ENCODE measurements around the gene RGSL1.
"Not testable (repeated sequence)": the region's sequence is repeated elsewhere in the genome, so short reads cannot be mapped to it uniquely, and the experiment has no call there.

RGSL1 gene

DNA sequence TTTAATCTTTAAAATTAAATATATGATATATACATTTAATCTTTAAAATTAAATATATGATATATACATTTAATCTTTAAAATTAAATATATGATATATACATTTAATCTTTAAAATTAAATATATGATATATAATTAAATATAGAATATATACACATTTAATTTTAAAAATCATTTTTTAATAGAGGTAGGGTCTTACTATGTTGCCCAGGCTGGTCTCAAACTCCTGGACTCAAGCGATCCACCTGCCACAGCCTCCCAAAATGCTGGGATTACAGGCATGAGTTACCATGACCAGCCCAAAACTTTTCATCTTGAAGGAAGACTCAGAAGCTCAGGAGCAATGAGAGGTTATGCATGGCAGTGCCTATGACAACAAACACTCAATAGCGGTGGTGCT is 2.8 kb upstream of the RGSL1 start:
- not testable (repeated sequence) for FAIRE-seq

DNA sequence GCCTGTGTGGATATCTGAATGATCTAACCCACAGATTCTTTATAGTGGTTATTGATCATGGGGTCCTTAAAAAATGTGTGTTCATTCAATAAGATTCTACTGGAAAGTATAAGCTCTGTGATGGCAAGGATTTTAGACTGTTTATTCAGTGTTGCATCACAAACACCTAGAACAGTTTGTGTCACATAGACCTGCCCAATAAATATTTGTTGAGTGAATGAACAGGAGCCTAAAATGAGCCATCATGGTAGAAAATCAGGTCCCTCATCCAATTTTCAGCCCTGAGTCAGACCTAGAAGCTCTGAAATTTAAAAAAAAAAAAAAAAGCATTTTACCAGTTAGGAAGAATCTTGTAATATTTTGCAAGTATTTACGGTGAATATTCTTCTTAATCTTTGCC is 2.3 kb upstream of the RGSL1 start:
- FAIRE-seq: no peak

DNA sequence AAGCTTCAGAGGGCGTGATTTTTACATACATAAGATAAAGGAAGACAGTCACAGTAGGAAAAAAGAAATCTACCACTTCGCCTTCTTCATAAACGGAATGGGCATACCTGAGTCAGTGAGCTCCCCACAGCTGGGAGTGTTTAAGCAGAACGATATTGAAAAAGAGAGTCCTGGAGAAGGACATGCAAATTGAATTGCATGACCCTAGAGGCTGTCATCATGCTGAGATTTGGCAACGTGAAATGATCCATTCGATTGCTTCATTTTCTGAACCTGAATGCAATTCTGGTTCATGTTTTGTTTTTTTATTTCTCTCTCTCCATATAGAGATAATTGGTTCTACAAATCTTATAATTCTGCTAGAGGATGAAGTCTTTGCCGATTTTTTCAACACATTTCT is 3.7 kb downstream of the RGSL1 start:
- FAIRE-seq: no peak

DNA sequence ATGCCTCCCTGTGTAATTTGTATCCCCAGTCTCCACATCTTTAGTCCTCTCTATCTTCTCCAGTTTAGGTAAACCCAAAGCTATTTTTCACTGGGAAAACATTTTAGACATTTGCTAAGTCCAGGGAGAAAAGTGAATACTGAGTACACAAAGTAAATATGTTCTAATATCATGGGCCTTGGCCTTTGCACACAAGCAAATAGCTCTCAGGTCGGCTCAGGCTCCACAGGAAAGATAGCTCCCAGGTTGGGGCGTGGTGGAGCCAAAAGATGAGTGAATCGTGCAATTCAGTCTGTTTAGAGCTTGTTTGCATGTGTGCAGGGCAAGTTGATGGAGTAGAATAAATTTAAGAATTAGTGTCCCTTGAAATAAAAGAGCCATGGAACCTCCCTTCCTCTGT is 7.9 kb downstream of the RGSL1 start:
- no peak for FAIRE-seq

DNA sequence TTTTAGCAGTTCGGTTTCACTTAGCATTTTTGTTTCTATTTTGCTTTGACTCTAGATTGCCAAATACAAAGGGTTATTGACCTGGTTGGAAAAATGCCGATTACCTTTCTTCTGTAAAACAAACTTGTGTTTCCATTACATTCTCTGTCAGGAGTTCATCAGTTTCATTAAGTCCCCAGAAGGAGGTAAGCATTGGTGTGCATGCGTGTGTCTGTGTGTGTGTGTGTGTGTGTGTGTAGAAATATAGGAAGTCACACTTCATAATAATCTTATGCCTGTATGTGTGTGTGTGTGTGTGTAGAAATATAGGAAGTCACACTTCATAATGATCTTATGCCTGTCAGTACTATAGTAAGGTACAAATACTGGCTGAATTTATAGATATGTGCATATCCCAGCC is 10.0 kb downstream of the RGSL1 start:
- no peak for FAIRE-seq

DNA sequence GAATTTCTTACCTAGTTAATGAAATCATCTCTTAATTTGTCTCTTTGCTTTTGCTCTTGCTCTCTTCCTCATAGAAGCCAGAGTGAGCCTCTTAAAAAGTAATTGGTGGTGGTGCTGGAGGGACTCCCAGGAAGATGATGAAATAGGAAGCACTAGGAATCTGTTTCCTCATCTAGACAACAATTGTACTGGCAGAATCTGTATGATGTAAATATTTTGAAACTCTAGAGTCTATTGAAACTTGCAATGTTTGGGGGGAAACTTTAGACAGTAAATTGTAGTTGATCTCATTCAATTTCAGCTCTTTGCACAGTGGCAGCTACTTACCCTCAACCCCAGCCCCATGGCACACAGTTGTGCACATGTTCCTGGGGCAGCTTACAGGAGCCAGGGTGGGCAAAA is 10.6 kb downstream of the RGSL1 start:
- FAIRE-seq: no peak

DNA sequence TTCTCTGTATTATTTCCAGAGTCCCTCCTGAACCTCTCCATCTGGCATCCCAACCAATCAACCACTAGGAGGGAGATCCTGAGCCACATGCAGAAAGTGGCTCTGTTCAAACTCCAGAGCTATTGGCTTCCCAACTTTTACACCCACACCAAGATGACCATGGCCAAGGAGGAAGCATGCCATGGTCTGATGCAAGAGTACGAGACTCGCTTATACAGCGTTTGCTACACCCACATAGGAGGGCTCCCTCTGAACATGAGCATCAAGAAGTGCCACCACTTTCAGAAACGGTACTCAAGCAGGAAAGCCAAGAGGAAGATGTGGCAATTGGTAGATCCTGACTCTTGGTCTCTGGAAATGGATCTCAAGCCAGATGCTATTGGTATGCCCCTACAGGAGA is 23.6 kb downstream of the RGSL1 start:
- FAIRE-seq: no peak

DNA sequence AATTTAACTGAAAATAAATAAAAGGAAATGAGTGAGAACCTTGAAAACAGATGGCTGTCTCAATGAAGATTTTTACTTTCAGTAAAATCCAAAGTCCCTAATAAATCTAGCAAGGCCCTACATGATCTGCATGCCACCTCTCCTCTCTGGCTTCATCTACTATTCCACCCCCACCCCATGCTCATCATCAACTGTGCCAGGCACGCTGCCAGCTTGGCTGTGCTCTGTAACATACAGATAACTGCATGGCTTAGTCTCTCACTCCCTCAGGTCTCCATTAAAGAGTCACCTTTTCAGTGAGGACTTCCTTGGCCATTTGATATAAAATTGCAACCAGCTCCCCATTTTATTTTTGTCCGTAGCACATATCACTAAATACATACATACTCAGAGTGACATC is 26.7 kb downstream of the RGSL1 start:
- FAIRE-seq: no peak

DNA sequence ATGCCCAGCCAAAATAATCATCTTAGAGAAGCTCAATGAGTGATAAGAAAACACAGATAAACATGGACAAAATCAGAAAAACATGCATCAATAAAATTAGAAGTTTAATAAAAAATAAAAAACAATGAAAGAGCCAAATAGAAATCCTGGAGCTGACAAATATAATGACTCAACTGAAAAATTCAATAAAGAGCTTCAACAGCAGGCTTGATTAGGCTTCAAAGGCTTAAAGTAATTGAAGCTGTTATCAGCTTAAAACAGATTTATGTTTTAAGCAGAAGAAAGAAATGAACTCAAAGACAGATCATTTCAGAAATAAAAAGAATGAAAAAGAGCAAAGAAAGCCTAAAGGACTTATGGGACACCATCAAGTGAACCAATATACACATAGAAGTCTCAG is 28.3 kb downstream of the RGSL1 start:
- no peak for FAIRE-seq

DNA sequence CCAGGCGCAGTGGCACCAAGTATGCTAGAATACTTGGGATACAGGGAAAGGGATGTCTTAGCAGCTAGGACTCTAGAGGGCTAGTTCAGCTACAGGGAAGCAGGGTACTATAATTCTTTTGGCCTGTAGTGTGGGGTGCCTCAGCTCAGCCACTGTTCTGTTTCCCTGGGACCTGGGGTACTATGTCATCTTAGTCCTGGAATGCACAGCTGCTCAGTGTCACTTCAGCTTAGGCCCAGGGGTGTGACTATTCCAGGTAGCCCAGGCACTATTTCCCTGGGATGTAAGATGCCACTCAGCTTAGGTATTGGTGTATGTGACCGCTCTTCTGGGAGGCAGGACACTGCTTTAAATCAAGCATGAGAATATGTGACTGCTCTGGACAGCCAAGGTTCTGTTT is 34.1 kb downstream of the RGSL1 start:
- FAIRE-seq: no peak

DNA sequence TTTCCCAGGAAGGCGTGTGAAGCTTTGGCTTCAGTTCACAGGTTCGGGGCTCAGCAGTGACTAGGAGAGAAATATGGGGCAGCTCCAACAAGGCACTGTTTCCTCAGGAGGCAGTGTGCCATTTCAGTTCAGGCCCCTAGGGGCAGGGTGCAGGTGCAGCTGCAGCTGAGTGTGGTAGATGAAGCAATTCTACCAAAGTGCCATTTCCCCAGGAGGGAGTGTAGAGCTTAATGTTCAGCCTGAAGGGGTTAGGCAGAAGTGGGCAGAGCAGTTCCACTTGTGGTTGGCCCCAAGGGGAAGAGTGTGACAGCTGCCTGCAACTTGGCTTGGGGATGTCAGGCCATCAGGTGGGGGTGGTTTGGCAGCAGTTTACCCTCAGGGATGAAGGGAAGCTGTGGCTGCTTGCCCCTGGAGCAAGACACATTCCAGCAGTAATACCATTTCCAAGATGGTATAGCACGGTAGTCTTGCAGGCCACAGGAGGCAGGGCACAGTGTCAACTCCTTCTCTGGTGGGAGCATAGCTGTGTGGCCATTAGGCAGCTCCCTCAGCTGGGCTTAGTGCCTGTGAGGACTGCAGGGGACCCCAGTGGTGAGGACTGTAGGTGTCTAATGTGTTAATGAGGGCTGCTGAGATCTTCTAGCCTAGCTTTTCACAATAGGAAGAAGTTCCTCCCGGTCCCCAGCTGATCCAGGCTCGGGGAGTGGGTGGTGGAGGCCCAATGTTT is 34.7 kb downstream of the RGSL1 start:
- no peak for FAIRE-seq

DNA sequence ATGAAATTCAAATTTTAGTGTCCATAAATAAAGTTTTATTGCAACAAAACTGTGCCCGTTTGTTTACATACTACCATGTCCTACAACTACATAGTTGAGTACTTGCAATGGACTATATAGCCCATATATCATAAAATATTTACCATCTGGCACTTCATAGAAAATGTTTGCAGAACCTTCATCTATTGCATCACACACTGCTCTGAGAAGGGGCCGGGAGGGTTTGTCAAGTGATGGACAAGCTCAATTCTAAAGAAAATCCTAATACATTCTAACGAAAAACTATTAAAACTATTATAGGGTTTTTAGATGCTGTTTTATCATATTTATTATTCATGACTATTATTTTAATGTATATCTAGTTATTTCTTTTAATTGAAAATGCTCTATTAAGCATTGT is 35.9 kb downstream of the RGSL1 start:
- FAIRE-seq: no peak

DNA sequence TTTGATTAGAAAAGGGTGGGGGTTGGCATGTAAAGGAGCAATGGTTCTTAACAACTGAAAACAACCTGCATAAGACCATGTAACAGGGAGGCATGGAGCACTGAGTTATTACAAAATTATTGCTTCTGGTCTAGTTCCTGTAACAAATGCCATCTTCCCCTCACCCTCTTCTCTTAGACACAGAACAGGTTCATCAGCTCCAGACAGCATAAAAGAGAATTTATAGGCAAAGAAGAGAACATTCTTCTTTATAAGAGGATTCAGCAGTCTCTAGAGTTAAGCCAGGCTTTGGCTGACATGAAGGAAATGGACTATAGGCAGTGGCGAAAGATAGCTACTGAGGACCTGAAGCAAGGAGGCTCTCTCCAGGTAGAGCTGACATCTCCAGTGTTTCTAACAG is 38.9 kb downstream of the RGSL1 start:
- no peak for FAIRE-seq

DNA sequence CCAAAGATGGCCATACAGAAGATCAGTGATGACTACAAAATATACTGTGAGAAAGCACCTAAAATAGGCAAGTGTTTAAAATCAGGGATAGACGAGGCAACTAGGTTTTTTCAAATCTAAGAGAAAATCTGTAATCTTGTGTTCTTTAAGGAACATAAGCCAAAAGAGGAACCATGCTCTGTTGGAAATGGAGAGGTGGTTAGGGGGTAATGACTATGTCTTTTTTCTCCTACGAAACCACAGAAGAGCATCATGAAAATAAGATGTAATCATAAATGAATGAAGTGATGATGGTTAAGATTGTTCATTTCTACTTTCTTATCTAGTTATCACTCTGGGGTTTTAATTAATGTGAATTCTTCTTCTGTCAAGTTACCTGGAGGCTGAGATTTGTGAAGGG is 43.1 kb downstream of the RGSL1 start:
- FAIRE-seq: no peak

DNA sequence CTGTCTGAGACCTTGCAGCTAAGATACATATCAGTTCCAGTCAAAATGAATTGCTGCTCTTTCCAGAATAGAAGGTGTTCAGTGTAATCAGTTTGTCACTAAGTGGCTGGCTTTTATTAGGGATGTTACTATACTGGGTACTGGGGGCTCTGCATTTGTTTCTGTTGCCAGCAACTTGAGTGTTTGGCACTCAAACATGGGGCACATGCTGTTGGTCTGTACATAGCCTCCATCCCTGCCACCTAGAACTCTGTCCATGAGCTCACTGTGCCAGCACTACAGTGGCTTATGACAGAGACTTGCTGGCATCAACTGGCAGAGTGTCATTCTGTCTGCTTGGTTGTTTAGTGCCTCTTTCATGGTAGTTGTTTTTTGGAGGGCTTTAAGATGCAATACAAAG is 45.1 kb downstream of the RGSL1 start:
- FAIRE-seq: no peak

DNA sequence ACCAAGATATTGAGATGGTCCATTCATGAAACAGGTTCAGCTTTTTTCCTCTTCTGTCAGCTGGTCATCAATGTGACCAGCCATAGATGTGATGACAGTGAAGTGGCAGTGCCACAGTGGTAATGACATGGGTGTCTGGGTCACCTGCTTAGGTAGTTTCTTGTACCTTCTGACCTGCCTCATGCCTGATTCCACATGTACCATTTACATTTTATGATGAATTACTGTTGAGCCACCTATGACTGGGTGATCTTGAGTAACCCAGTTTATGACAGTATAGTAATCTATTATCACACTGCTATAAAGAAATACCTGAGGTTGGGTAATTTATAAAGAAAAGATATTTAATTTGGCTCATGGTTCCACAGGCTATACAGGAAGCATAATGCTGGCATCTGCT is 45.7 kb downstream of the RGSL1 start:
- no peak for FAIRE-seq

DNA sequence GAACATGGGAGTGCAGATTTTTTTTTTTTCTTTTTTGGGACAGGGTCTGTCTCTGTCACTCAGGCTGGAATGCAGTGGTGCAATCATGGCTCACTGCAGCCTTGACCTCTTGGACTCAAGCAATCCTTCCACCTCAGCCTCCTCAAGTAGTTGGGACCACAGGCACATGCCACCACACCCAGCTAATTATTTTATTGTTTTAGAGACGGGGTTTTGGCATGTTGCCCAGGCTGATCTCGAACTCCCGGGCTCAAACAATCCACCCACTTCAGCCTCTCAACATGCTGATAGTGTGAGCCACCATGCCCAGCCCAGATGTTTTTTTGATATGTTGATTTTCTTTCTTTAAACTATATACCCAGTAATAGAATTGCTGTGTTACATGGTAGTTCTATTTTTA is 57.7 kb downstream of the RGSL1 start:
- no peak for FAIRE-seq

DNA sequence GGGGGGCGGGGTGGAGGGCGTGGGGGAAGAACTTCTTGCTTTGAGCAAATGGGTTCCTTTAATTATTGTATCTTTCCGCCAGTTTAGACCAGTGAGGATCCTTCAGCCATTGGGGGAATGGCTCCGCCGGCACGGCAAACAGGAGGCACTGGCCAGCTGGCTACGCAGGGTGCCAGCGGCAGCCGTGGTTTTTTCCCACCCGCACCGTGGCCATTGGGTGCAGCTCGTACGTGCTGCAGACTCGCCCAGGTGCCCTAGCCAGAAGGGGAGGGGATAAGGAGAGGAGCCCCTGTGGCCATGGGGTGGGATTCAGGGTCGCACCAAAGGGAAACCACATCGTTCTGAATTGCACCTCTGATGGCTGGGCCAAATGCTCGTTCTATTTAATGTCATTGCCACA is 65.6 kb downstream of the RGSL1 start:
- no peak for FAIRE-seq

DNA sequence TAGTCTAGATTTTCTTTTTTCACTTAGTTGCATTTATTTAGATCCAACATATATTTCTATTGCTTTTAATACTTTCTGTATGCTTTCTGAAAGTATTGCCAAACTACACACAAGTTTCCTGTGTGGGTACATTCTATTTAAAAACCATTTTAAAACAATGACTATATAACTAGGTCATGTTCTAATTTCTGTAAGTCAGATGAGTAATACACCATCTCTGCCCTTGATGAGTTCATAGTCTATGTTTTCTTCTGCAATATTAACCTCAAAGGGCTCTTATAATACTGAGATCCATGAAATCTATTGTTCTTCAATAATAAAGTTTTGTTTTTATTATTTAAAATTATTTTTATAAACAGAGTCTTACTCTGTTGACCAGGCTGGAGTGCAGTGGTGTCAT is 70.8 kb downstream of the RGSL1 start:
- FAIRE-seq: no peak

DNA sequence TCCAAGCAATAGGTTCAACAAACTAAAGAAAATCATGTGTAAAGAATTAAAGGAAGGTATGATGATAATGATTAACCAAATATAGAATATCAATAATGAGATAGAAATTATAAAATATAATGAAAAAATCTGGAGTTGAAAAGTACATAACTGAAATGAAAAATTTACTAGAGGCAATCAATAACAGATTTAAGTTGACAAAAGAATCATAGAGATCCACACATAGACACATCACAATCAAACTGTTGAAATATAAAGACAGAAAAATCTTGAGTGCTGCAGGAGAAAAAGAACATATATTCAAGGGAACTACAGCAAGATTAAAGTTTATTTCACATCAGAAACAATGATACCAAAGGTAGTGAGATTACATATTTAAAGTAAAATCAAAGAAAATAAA is 75.4 kb downstream of the RGSL1 start:
- FAIRE-seq: no peak

DNA sequence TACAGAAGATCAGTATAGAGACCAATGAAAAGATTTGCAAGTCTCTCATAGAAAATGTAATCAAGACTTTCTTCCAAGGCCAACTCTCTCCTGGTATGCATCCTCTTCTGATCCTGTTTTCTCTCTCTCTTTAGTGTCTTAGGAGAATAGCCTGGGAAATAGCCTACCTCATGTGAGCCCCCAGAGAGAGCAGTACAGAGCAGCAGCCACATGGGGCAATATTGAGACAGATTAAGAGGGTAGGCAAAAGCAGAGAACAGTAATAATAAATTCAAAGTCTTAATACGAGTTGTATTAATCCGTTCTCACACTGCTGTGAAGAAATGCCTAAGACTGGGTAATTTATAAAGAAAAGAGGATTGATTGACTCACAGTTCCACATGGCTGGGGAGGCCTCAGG is 77.7 kb downstream of the RGSL1 start:
- no peak for FAIRE-seq

DNA sequence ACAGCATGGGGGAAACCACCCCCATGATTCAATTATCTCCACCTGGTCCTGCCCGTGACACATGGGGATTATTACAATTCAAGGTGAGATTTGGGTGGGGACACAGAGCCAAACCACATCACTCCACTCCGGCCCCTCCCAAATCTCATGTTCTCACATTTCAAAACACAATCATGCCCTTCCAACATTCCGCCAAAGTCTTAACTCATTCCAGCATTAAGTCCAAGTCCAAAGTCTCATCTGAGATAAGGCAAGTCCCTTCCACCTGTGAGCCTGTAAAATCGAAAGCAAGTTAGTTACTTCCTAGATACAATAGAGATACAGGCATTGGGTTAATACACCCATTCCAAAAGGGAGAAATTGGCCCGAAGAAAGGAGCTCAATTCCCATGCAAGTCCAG is 78.3 kb downstream of the RGSL1 start:
- not testable (repeated sequence) for FAIRE-seq

DNA sequence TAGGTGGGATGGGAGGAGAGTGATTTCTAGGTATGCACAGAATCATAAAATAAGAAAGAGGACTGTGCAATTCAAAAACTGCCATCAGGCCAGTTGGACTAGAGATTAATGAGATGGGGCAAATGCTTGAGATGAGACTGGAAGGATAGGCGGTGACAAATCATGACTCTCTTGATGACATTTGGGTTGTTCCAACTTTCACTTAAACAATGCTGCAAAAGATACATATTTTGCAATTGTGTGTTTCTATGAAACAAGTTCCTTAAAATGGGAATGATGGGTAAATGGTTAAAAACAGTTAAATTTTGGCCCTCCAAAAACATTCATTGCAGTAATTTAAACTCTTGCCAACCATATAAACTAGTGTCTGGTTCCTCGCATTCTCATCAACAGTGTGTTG is 84.0 kb downstream of the RGSL1 start:
- FAIRE-seq: no peak

DNA sequence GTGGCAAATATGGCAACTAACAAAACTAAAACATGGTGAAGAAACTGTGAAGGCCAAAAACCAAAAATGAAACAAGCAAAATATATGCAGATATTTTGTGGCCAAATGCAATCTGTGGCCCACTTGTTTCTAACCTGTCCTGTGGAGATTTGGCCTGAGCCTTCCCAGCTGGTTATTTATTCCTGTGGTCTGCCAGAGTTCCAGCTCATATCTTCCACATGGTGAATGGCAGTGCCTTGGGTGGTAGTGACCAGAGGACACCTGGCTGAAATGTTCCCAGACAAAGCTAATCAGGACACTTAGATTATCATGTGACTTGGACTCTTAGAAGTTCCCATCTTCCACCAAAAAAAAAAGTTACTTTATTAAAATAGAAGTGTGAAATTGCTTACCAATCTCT is 99.4 kb downstream of the RGSL1 start:
- FAIRE-seq: no peak

DNA sequence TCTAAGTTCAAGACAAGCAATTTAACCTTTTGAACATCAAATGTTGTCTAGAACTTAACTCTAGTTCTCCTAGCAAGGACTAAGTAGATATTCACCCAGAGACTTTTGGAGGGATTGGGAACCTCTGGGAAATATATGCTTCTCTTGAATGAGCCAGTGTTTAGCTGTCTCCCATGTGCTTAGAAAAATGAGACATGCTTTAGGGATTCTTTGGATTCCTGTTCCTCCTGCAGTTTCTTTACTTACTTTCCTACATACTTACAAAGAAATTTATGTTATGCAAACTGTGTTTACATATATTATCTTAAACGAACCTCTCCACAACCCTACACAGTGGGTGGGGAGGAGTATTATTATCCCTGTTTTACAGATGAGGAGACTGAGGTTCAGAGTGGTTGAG is 99.9 kb downstream of the RGSL1 start:
- no peak for FAIRE-seq

DNA sequence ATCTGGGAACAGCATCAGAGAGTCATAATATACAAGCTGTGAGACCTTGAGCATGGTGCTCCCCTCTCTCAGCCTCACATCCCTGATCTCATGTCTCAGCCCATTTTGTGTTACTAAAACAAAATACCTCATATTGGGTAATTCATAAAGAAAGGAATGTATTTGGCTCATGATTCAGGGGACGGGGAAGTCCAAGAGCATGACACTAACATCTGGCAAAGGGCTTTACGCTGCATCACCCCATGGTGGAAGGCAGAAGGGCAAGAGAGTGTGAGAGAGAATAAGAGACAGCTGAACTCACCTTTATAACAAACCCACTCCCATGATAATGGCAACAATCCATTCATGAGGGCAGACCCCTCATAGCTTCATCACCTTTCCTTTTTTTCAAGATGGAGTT is 102.6 kb downstream of the RGSL1 start:
- no peak for FAIRE-seq
